HG03342 (cell line): ENCODE measurements around the gene SSTR4.

Experiments
- ATAC-seq: cut with Tn5 transposase; IDR thresholded peaks from one replicate; pipeline ENCODE4 v1.9.1; 2021; ENCODE audit warnings: mild to moderate bottlenecking, moderate library complexity; ENCODE audit not compliant: unreplicated experiment

Gene SSTR4

GRCh38 chr20:23085436-23086055 lies 50.4 kb downstream of the SSTR4 start:
- no peak for ATAC-seq

GRCh38 chr20:23086056-23086566 lies 51.0 kb downstream of the SSTR4 start, which contains the start of gene CD93:
CD93 (minus strand) TSS chr20:23086324; CDS start chr20:23086192, 132 bp downstream.
- no peak for ATAC-seq

- ATAC-seq = no peak
These were observed 51.9 kb downstream of the SSTR4 start for GRCh38 chr20:23086931-23087411.

- ATAC-seq = no peak
These were observed 52.6 kb downstream of the SSTR4 start for GRCh38 chr20:23087587-23088251.
